ENCODE data around the gene KCTD7.

The KCTD7 gene

DNA sequence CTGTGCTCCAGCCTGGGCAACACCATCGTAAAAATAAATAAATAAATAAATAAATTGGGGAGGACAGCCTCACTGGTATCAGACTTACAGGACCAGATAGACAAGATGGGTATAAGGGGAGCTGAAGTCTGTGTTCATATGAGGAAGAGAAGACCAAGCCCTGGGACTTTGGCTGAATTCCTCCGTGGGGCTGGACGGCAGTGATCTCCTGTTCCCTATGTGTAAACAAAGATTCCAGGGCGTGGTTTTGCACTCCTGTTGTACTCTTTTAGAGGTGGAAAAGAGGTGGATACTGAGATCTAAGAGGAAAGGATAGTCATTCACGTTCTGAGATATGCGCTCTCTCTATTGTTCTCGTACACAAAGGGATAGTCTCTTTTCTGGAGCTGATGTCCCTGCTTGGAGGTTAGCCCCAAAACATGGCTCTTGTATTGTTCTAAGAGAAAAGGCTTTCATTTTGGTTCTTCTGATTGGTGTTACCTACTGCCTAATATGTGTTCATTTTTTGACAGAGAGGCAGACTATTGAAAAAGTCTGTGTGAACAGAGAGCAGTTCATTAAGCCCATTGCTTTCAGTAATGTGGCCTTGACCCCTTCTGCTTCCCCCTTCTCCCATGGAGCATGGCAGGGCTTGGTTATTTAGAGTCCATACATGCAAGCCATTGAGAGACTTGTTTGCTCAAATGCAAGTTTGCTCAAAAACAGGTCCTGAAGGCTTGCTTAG lies 12.3 kb downstream of the KCTD7 start:
- TF ChIP-seq REST (IDR thresholded peaks at IDR 0.05; ENCODE audit: insufficient read depth in 1 of 2, low read depth in 2 of 2, low read length in 2 of 2) (no peak), TAF1 (IDR thresholded peaks at IDR 0.05; ENCODE audit: borderline replicate concordance, insufficient read depth, low read length) (no peak), POLR2AphosphoS5 (IDR thresholded peaks at IDR 0.05; ENCODE audit: low read depth, low read length) (no peak), SIN3A (IDR thresholded peaks at IDR 0.05; ENCODE audit: borderline replicate concordance, insufficient read depth, low read length) (no peak), FOXP2 (optimal IDR thresholded peaks at IDR 0.05; ENCODE audit: borderline replicate concordance, extremely low read depth, extremely low read length, insufficient read depth) (no peak)

- TF ChIP-seq FOXP2 (optimal IDR thresholded peaks at IDR 0.05; ENCODE audit: borderline replicate concordance, extremely low read depth, extremely low read length, insufficient read depth), result no peak
- TF ChIP-seq POLR2AphosphoS5 (IDR thresholded peaks at IDR 0.05; ENCODE audit: low read depth, low read length), result no peak
- TF ChIP-seq SIN3A (IDR thresholded peaks at IDR 0.05; ENCODE audit: borderline replicate concordance, insufficient read depth, low read length), result no peak
- TF ChIP-seq TAF1 (IDR thresholded peaks at IDR 0.05; ENCODE audit: borderline replicate concordance, insufficient read depth, low read length), result no peak
- no peak for TF ChIP-seq REST (IDR thresholded peaks at IDR 0.05; ENCODE audit: insufficient read depth in 1 of 2, low read depth in 2 of 2, low read length in 2 of 2)
Measured at GRCh38 chr7:66641526-66641871, 12.8 kb downstream of the KCTD7 start.

DNA sequence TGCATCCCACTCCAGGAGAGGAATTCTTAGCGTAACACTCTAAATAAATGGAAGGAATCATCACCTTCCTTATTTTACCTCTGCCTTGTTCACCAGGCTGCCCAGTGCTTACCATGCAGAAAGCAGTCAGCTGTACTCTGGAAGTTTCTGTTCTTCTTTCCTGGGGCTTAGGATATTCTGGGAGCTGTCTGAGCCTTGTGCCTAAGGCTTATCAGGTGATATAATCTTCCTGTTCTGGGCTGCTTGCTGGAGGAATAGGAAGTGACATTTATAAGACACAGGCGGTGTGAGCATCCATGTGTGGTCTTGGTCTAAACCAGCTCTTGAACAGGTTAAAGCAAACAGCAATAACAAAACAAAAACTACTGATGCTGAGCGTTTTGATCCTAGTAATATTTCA lies 13.5 kb downstream of the KCTD7 start:
- no peak for TF ChIP-seq POLR2AphosphoS5 (IDR thresholded peaks at IDR 0.05; ENCODE audit: low read depth, low read length)

- TF ChIP-seq POLR2AphosphoS5 (IDR thresholded peaks at IDR 0.05; ENCODE audit: low read depth, low read length) (no peak), FOXP2 (optimal IDR thresholded peaks at IDR 0.05; ENCODE audit: borderline replicate concordance, extremely low read depth, extremely low read length, insufficient read depth) (no peak), SIN3A (IDR thresholded peaks at IDR 0.05; ENCODE audit: borderline replicate concordance, insufficient read depth, low read length) (no peak)
Measured at GRCh38 chr7:66642932-66643331, 14.3 kb downstream of the KCTD7 start.

- no peak for TF ChIP-seq POLR2AphosphoS5 (IDR thresholded peaks at IDR 0.05; ENCODE audit: low read depth, low read length)
- TF ChIP-seq TAF1 (IDR thresholded peaks at IDR 0.05; ENCODE audit: borderline replicate concordance, insufficient read depth, low read length), result no peak
- TF ChIP-seq FOXP2 (optimal IDR thresholded peaks at IDR 0.05; ENCODE audit: borderline replicate concordance, extremely low read depth, extremely low read length, insufficient read depth), result no peak
- TF ChIP-seq REST (IDR thresholded peaks at IDR 0.05; ENCODE audit: insufficient read depth in 1 of 2, low read depth in 2 of 2, low read length in 2 of 2), result no peak
- no peak for TF ChIP-seq SIN3A (IDR thresholded peaks at IDR 0.05; ENCODE audit: borderline replicate concordance, insufficient read depth, low read length)
Measured at GRCh38 chr7:66643395-66643794, 14.7 kb downstream of the KCTD7 start.

DNA sequence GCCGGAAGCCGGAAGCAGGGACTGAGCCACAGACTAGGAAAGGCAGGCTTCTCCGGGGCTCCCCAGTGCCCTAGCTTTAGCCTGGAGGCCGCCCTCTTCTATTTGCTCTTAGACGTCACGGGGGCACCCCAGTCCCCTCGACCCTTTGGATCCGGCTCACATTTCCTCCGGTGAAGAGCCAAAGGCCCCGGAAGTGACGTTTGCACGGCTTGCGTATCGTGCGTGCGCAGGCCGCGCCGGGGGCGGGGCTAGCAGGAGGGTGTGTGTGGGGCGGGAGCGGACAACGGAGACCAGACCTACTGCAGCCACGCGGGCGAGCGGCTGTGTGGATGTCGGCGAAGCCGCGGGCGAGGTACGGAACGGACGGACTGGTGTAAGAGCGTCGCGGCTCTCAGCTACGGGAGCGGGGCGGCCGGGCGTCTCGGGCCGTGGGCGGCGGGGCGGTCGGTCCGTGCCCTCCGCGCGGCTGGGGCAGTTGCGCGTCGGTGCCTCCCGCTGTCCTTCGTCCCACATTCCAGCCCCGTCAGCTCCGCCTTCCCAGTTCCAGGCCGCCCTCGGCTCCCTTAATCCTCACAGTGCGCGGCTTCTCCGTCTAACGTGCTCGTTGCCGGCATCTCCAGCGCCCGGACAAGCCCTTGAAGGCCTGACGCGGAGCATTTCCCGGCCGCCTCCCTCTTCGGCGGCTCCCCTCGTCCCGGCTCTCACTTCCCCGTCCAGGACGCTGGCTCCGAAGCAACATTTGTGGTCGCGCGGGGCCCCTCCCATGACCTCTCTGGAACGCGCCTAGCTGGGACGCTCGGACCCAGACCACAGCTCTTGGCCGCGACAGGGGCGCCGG lies 25.8 kb downstream of the KCTD7 start:
- TF ChIP-seq FOXP2 (optimal IDR thresholded peaks at IDR 0.05; ENCODE audit: borderline replicate concordance, extremely low read depth, extremely low read length, insufficient read depth) (peak; percentile 85), POLR2AphosphoS5 (IDR thresholded peaks at IDR 0.05; ENCODE audit: low read depth, low read length) (peak; percentile 96), TAF1 (IDR thresholded peaks at IDR 0.05; ENCODE audit: borderline replicate concordance, insufficient read depth, low read length) (peak; percentile 94), REST (IDR thresholded peaks at IDR 0.05; ENCODE audit: insufficient read depth in 1 of 2, low read depth in 2 of 2, low read length in 2 of 2) (0 out of 4 replicates have a peak, but pooled peaks of 1 of the 2 experiments have one; percentile 13), SIN3A (IDR thresholded peaks at IDR 0.05; ENCODE audit: borderline replicate concordance, insufficient read depth, low read length) (peak; percentile 82)

Data from PFSK-1 (cell line).